ENCODE results near the gene NLGN4Y. TPM values are rescaled to one million over a fixed set of nuclear protein-coding genes. Genes with fewer than 3 reads are reported as not detected.

NLGN4Y gene
- total RNA-seq, 1 donor from 2014 or later: 18.6 TPM

GRCh38 chrY:14755571-14755970 lies 231.2 kb downstream of the NLGN4Y start:
- H3K4me3 ChIP-seq (ENCODE audit: low read depth, low read length): no peak overlapping the region
- no peaks in the 10 kb centered on the region for H3K36me3 ChIP-seq (ENCODE audit: control insufficient read depth, insufficient read depth, low read length)
- no peak for DNase-seq (ENCODE audit: low read depth)
- no peak for TF ChIP-seq CTCF (IDR thresholded peaks at IDR 0.05; ENCODE audit: insufficient read depth, low read length, poor library complexity, severe bottlenecking)
- no peaks in the 10 kb centered on the region for H3K27me3 ChIP-seq (ENCODE audit: control insufficient read depth, insufficient read depth, low read length)

GRCh38 chrY:14762903-14763302 lies 238.6 kb downstream of the NLGN4Y start:
- no peak for DNase-seq (ENCODE audit: low read depth)
- no peak overlapping the region for H3K4me3 ChIP-seq (ENCODE audit: low read depth, low read length)
- H3K27me3 ChIP-seq (ENCODE audit: control insufficient read depth, insufficient read depth, low read length): no peaks in the 10 kb centered on the region
- TF ChIP-seq CTCF (IDR thresholded peaks at IDR 0.05; ENCODE audit: insufficient read depth, low read length, poor library complexity, severe bottlenecking): no peak
- H3K36me3 ChIP-seq (ENCODE audit: control insufficient read depth, insufficient read depth, low read length): no peaks in the 10 kb centered on the region

GRCh38 chrY:14763600-14763999 lies 239.3 kb downstream of the NLGN4Y start:
- no peak for TF ChIP-seq CTCF (IDR thresholded peaks at IDR 0.05; ENCODE audit: insufficient read depth, low read length, poor library complexity, severe bottlenecking)

GRCh38 chrY:14778208-14778607 lies 253.9 kb downstream of the NLGN4Y start:
- TF ChIP-seq CTCF (IDR thresholded peaks at IDR 0.05; ENCODE audit: insufficient read depth, low read length, poor library complexity, severe bottlenecking): no peak
- Histone ChIP-seq H3K27me3 (ENCODE audit: control insufficient read depth, insufficient read depth, low read length) (no peaks in the 10 kb centered on the region), H3K36me3 (ENCODE audit: control insufficient read depth, insufficient read depth, low read length) (no peaks in the 10 kb centered on the region), H3K4me3 (ENCODE audit: low read depth, low read length) (no peak overlapping the region)
- DNase-seq (ENCODE audit: low read depth): no peak

More at GRCh38 chrY:14763600-14763999, 239.3 kb downstream of the NLGN4Y start:
- H3K4me3 ChIP-seq (ENCODE audit: low read depth, low read length): no peak overlapping the region
- no peak for DNase-seq (ENCODE audit: low read depth)
- H3K27me3 ChIP-seq (ENCODE audit: control insufficient read depth, insufficient read depth, low read length): no peaks in the 10 kb centered on the region
- no peaks in the 10 kb centered on the region for H3K36me3 ChIP-seq (ENCODE audit: control insufficient read depth, insufficient read depth, low read length)

- Histone ChIP-seq H3K36me3 (ENCODE audit: control insufficient read depth, insufficient read depth, low read length) (no peaks in the 10 kb centered on the region), H3K4me3 (ENCODE audit: low read depth, low read length) (no peak overlapping the region), H3K27me3 (ENCODE audit: control insufficient read depth, insufficient read depth, low read length) (no peaks in the 10 kb centered on the region)
- TF ChIP-seq CTCF (IDR thresholded peaks at IDR 0.05; ENCODE audit: insufficient read depth, low read length, poor library complexity, severe bottlenecking): no peak
- no peak for DNase-seq (ENCODE audit: low read depth)
Observed at GRCh38 chrY:14793104-14793503, 268.8 kb downstream of the NLGN4Y start.

GRCh38 chrY:14793674-14794073 lies 269.3 kb downstream of the NLGN4Y start:
- DNase-seq (ENCODE audit: low read depth): no peak
- Histone ChIP-seq H3K36me3 (ENCODE audit: control insufficient read depth, insufficient read depth, low read length) (no peaks in the 10 kb centered on the region), H3K4me3 (ENCODE audit: low read depth, low read length) (no peak overlapping the region), H3K27me3 (ENCODE audit: control insufficient read depth, insufficient read depth, low read length) (no peaks in the 10 kb centered on the region)
- TF ChIP-seq CTCF (IDR thresholded peaks at IDR 0.05; ENCODE audit: insufficient read depth, low read length, poor library complexity, severe bottlenecking): no peak

Measured in kidney epithelial cell (primary cell).